H1 (cell line): ENCODE measurements around the gene MMEL1. TPM values are rescaled to one million over a fixed set of nuclear protein-coding genes. Genes with fewer than 3 reads are reported as not detected.

Experiments
- CTCF ChIA-PET: fragments of 300-600 bp; sonication (Branson Sonifier 250); formaldehyde crosslinking; loops from one replicate; lab custom pipeline; 2021; ENCODE audit not compliant: partially characterized antibody; lab: Charles Lee
- POLR2A ChIA-PET: fragments of 300-600 bp; sonication (Branson Sonifier 250); formaldehyde crosslinking; loops from one replicate; lab custom pipeline; 2021; ENCODE audit warnings: inconsistent platforms; ENCODE audit not compliant: partially characterized antibody; lab: Charles Lee
- DNase-seq, 2 experiments: peaks; one replicate each; pipeline versions ENCODE4 v3.0.0 to v3.0.0-alpha.2; 2010 to 2022; ENCODE audit warnings: low spot score in 2 of 2, low read depth in 1 of 2, mixed read lengths in 1 of 2
- FAIRE-seq: peaks from 2 replicates; lab custom pipeline; 2011; peaks lifted over from hg19 to GRCh38; lab: Jason Lieb, UNC
- H2AFZ ChIP-seq: 2 replicates; pipeline ENCODE4 v1.8.1; 2012; ENCODE audit warnings: low read length, inconsistent platforms
- H2AK5ac ChIP-seq: 2 replicates; pipeline ENCODE4 v1.6.1; 2013; ENCODE audit warnings: low read depth, low read length
- H2BK120ac ChIP-seq: replicated peaks from 2 replicates; pipeline ENCODE3; 2013; ENCODE audit warnings: low read depth, low read length, inconsistent platforms
- H2BK12ac ChIP-seq: 2 replicates; pipeline ENCODE4 v1.6.1; 2013; ENCODE audit warnings: low read depth, low read length
- H2BK15ac ChIP-seq: 2 replicates; pipeline ENCODE4 v1.6.1; 2013; ENCODE audit warnings: low read length
- H2BK20ac ChIP-seq: 2 replicates; pipeline ENCODE4 v1.6.1; 2013; ENCODE audit warnings: low read length
- H2BK5ac ChIP-seq: 2 replicates; pipeline ENCODE4 v1.6.1; 2013; ENCODE audit warnings: low read depth, low read length
- H3K14ac ChIP-seq: 2 replicates; pipeline ENCODE4 v1.6.1; 2013; ENCODE audit warnings: inconsistent platforms; ENCODE audit not compliant: insufficient read length
- H3K18ac ChIP-seq: 2 replicates; pipeline ENCODE4 v1.6.1; 2013; ENCODE audit warnings: low read length; ENCODE audit errors: extremely low read depth
- H3K23ac ChIP-seq: 2 replicates; pipeline ENCODE4 v1.6.1; 2013; ENCODE audit warnings: inconsistent platforms; ENCODE audit not compliant: insufficient read length
- H3K23me2 ChIP-seq: 2 replicates; pipeline ENCODE4 v1.6.1; 2013; ENCODE audit warnings: low read depth, low read length
- H3K27ac ChIP-seq: 2 replicates; pipeline ENCODE4 v1.6.1; 2011; ENCODE audit warnings: low read depth, low read length, inconsistent platforms
- H3K27me3 ChIP-seq, 4 experiments: replicated peaks in 1 of 4; 1 replicate in 1 of 4; 2 replicates in 3 of 4; pipeline versions ENCODE4 v1.6.1 to v1.8.1; 2011 to 2013; ENCODE audit warnings: low read length in 3 of 4, mild to moderate bottlenecking in 3 of 4, inconsistent platforms in 2 of 4, mixed read lengths in 2 of 4, moderate library complexity in 1 of 4; ENCODE audit not compliant: control insufficient read depth in 3 of 4, insufficient read depth in 3 of 4; ENCODE audit errors: extremely low read depth in 1 of 4
- H3K36me3 ChIP-seq, 4 experiments: 2 replicates each; pipeline versions ENCODE4 v1.6.1 to v1.8.1; 2011 to 2013; ENCODE audit warnings: mild to moderate bottlenecking in 4 of 4, low read length in 3 of 4, moderate library complexity in 2 of 4, control low read depth in 1 of 4, inconsistent platforms in 1 of 4; ENCODE audit not compliant: insufficient read depth in 4 of 4, control insufficient read depth in 2 of 4
- H3K4ac ChIP-seq: replicated peaks from 2 replicates; pipeline ENCODE3; 2013; ENCODE audit warnings: low read length, low read depth, mixed read lengths, inconsistent platforms; ENCODE audit not compliant: insufficient read length
- H3K4me1 ChIP-seq, 4 experiments: replicated peaks in 1 of 4; 1 replicate in 1 of 4; 2 replicates in 3 of 4; pipeline versions ENCODE4 v1.6.1 to v1.8.1; 2011 to 2013; ENCODE audit warnings: low read length in 3 of 4, inconsistent platforms in 2 of 4, mixed read lengths in 1 of 4; ENCODE audit not compliant: insufficient read depth in 4 of 4, control insufficient read depth in 3 of 4
- H3K4me2 ChIP-seq, 2 experiments: 2 replicates each; pipeline versions ENCODE4 v1.6.1 to v1.8.1; 2011 to 2013; ENCODE audit warnings: low read depth in 2 of 2, low read length in 2 of 2, control low read depth in 1 of 2, inconsistent platforms in 1 of 2, mild to moderate bottlenecking in 1 of 2; ENCODE audit not compliant: insufficient read depth in 1 of 2
- H3K4me3 ChIP-seq, 4 experiments: fragments of 200-600, 300-600 bp in 1 of 4; sonication (generic), shearing (Covaris generic), sonication (Bioruptor Twin) in 1 of 4; 2 replicates each; pipeline versions ENCODE4 v1.5.1 to v1.8.1; 2011 to 2016; ENCODE audit warnings: low read length in 4 of 4, low read depth in 3 of 4, control low read depth in 2 of 4, inconsistent platforms in 2 of 4, mild to moderate bottlenecking in 2 of 4, mixed read lengths in 1 of 4, moderate library complexity in 1 of 4; ENCODE audit not compliant: insufficient read depth in 2 of 4; ENCODE audit errors: extremely low read depth in 1 of 4
- H3K56ac ChIP-seq: replicated peaks from 2 replicates; pipeline ENCODE3; 2013; ENCODE audit warnings: low read depth, mild to moderate bottlenecking, mixed read lengths, low read length, inconsistent platforms; ENCODE audit not compliant: insufficient read length
- H3K79me1 ChIP-seq: 2 replicates; pipeline ENCODE4 v1.6.1; 2013; ENCODE audit warnings: low read depth, low read length, control low read depth
- H3K79me2 ChIP-seq, 2 experiments: 2 replicates each; pipeline versions ENCODE4 v1.6.1 to v1.8.1; 2012 to 2013; ENCODE audit warnings: low read length in 2 of 2, mild to moderate bottlenecking in 2 of 2, inconsistent platforms in 1 of 2; ENCODE audit not compliant: insufficient read depth in 2 of 2, control insufficient read depth in 1 of 2
- H3K9ac ChIP-seq, 4 experiments: replicated peaks in 1 of 4; 1 replicate in 1 of 4; 2 replicates in 3 of 4; pipeline versions ENCODE4 v1.6.1 to v1.8.1; 2011 to 2013; ENCODE audit warnings: low read depth in 3 of 4, low read length in 3 of 4, control low read depth in 2 of 4, mild to moderate bottlenecking in 2 of 4, moderate library complexity in 2 of 4, inconsistent platforms in 1 of 4; ENCODE audit errors: extremely low read depth in 1 of 4
- H3K9me3 ChIP-seq, 2 experiments: 2 replicates each; pipeline versions ENCODE4 v1.6.1 to v1.8.1; 2012 to 2013; ENCODE audit warnings: mild to moderate bottlenecking in 2 of 2, moderate library complexity in 2 of 2, control low read depth in 1 of 2, inconsistent platforms in 1 of 2, low read depth in 1 of 2, low read length in 1 of 2, mixed read lengths in 1 of 2; ENCODE audit not compliant: insufficient read depth in 2 of 2
- H4K20me1 ChIP-seq, 2 experiments: replicated peaks in 1 of 2; 2 replicates each; pipeline versions ENCODE3 to v1.8.1; 2011 to 2013; ENCODE audit warnings: inconsistent platforms in 2 of 2, low read length in 2 of 2, mild to moderate bottlenecking in 1 of 2; ENCODE audit not compliant: insufficient read depth in 2 of 2, control insufficient read depth in 1 of 2
- H4K5ac ChIP-seq: 2 replicates; pipeline ENCODE4 v1.6.1; 2013; ENCODE audit warnings: low read length, low read depth, mixed read lengths, inconsistent platforms; ENCODE audit not compliant: insufficient read length
- H4K8ac ChIP-seq: 2 replicates; pipeline ENCODE4 v1.8.0; 2013; ENCODE audit warnings: mild to moderate bottlenecking, moderate library complexity, low read length, inconsistent platforms; ENCODE audit not compliant: insufficient read depth; ENCODE audit errors: extremely low read depth
- H4K91ac ChIP-seq: replicated peaks from 2 replicates; pipeline ENCODE3; 2013; ENCODE audit warnings: low read length, mixed read lengths, inconsistent platforms; ENCODE audit not compliant: insufficient read length
- RAD21 ChIP-seq, 2 experiments: IDR thresholded peaks in 1 of 2; conservative IDR thresholded peaks in 1 of 2; 2 replicates each; pipeline ENCODE4 v1.6.1; 2011; ENCODE audit warnings: low read depth in 2 of 2, low read length in 2 of 2, improper control_type of control experiment in 1 of 2, inconsistent platforms in 1 of 2, mild to moderate bottlenecking in 1 of 2, moderate library complexity in 1 of 2
- WGBS, 2 experiments: shearing (Covaris generic) in 1 of 2; methylation state at CpG; one replicate each; pipeline versions ENCODE4 v1.1.6 to v1.1.7; 2013 to 2015; ENCODE audit warnings: low lambda C conversion rate in 2 of 2, mixed read lengths in 2 of 2, inconsistent platforms in 1 of 2, low coverage in 1 of 2, missing lambda C conversion rate in 1 of 2; ENCODE audit not compliant: insufficient replicate concordance in 2 of 2, insufficient coverage in 1 of 2, insufficient read length in 1 of 2; ENCODE audit errors: extremely low coverage in 1 of 2, missing lambda C conversion rate in 1 of 2; 5-methylcytosine and 5-hydroxymethylcytosine counted together
- polyA plus RNA-seq, 7 experiments: library from polyadenylated mRNA; depleted of rRNA in 3 of 7; stranded (reverse) in 5 of 7; unstranded in 2 of 7; fragments of >200 nt in 5 of 7; fragments of 200-250 nt in 2 of 7; gene quantifications; 1 replicate in 5 of 7; 2 replicates in 1 of 7; 4 replicates in 1 of 7; pipeline versions ENCODE4 v1.2.1 to v1.2.3, GENCODE V29; 2011 to 2013; ENCODE audit warnings: missing spikeins in 2 of 7, mixed read lengths in 2 of 7
- total RNA-seq: library from RNA; stranded (reverse); fragmentation: NEBNext Ultra II Directional; extraction: Animal tissue kit (Norgen Biotek cat#: 25700); gene quantifications from 2 replicates; pipeline ENCODE4 v1.2.1, GENCODE V29; 2021

MMEL1 gene
- total and polyA plus RNA-seq, 2 of the 8 experiments (the other 6 are each of a cell fraction or from before 2014, with no cell fraction given): 0.91 to 1.7 TPM

DNA sequence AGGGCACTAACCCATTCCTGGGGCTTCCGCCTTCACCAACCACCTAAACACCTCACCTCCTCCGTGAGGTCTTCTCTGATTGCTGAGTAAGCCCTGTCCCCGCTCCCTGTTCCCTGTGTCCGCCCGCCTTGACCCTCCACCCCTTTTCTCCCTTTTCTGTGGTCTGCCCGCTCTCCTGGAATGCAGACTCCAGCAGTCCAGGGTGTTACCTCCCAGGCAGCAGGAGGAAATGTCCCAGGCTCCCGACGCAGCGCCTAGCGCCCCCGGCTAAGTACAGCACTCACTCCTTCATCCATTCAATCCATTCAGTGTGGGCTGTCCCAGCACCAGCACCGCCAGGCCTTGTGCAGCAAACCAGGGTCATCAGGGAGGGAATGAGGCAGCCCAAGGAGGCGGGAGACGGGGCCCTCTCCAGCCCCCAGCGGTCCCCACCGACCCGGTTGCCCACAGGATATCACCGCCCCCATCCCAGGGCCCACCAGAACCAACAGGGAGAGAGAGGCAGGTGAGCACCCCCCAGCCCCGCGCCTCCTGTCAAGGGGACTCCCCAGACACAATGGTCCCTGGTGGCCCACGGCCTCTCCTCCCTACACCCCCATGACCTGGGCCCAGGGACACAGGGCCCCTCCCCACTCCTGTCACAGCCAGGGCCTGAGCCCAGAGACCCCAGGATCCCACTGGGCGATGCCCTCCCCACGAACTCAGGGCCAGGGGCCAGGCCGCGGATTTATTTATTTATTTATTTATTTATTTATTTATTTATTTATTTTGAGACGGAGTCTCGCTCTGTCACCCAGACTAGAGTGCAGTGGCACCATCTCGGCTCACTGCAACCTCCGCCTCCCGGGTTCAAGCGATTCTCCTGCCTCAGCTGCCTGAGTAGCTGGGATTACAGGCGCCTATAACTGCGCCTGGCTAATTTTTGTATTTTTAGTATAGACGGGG is 66.4 kb downstream of the MMEL1 start:
- 92% methylated on average over 26 of the region's 34 CpGs; no CpG with 5 or more reads in 1 of the 2 experiments for WGBS, 2 experiments
- Histone ChIP-seq H2BK15ac (no peak overlapping the region), H3K9ac (no peak overlapping the region)

More for the DNA sequence above, 66.4 kb downstream of the MMEL1 start:
- Histone ChIP-seq H3K27ac (no peak overlapping the region), H2BK5ac (no peak overlapping the region), H3K23ac (no peak overlapping the region), H3K23me2 (no peaks in the 10 kb centered on the region), H3K36me3 (no peaks in the 10 kb centered on the region), H3K4ac (no peak overlapping the region), H2AFZ (no peak overlapping the region), H3K4me1 (peaks cover 0 to 5% (median 0%) of the 10 kb centered on the region in 4 experiments; a peak in 1 of 7 replicates), H2BK12ac (no peak overlapping the region), H4K8ac (peak overlapping the region; percentile 79; the same call in 1 of the 2 replicates), H2AK5ac (no peak overlapping the region), H3K79me2 (no peaks in the 10 kb centered on the region), H4K20me1 (no peaks in the 10 kb centered on the region), H3K18ac (no peak overlapping the region), H4K5ac (no peak overlapping the region), H3K27me3 (no peaks in the 10 kb centered on the region), H3K4me2 (no peak overlapping the region), H3K4me3 (no peak overlapping the region), H3K14ac (no peak overlapping the region), H2BK20ac (no peak overlapping the region), H3K9me3 (no peaks in the 10 kb centered on the region), H3K56ac (no peak overlapping the region), H2BK120ac (no peak overlapping the region), H3K79me1 (no peaks in the 10 kb centered on the region), H4K91ac (no peak overlapping the region)
- FAIRE-seq (no peak), DNase-seq (no peak)
- TF ChIP-seq RAD21 (IDR thresholded peaks at IDR 0.05 in 1 of 2, conservative IDR thresholded peaks at IDR 0.05 in 1 of 2; ENCODE audit: low read depth in 2 of 2, low read length in 2 of 2): no peak
- CTCF ChIA-PET: no interaction called here
- POLR2A ChIA-PET: no interaction called here
